Upper lobe of right lung (tissue), 1 donor: ENCODE data around the gene TAGLN3. TPM values are rescaled to one million over a fixed set of nuclear protein-coding genes. Genes with fewer than 3 reads are reported as not detected.

Experiments used
- ATAC-seq: fragments of 200-7000 bp; cut with Tn5 transposase; one replicate; pipeline ENCODE4 v1.9.1; 2020; ENCODE audit warnings: mild to moderate bottlenecking, moderate library complexity
- DNase-seq: peaks from one replicate; pipeline ENCODE4 v3.0.0-alpha.2; 2020
- H3K27ac ChIP-seq: fragments of 200-600 bp; one replicate; pipeline ENCODE4 v1.8.0; 2022
- H3K27me3 ChIP-seq: fragments of 200-600 bp; one replicate; pipeline ENCODE4 v1.8.0; 2022; ENCODE audit warnings: mild to moderate bottlenecking
- H3K36me3 ChIP-seq: fragments of 200-600 bp; one replicate; pipeline ENCODE4 v1.8.0; 2022
- H3K4me1 ChIP-seq: fragments of 200-600 bp; one replicate; pipeline ENCODE4 v1.8.0; 2022
- H3K4me3 ChIP-seq: fragments of 200-600 bp; one replicate; pipeline ENCODE4 v1.8.0; 2022; ENCODE audit warnings: mild to moderate bottlenecking
- H3K9me3 ChIP-seq: fragments of 200-600 bp; one replicate; pipeline ENCODE4 v1.8.0; 2022
- intact Hi-C: fragments of 100-400 bp; cut with DNase I; formaldehyde crosslinking; loops from one replicate; pipeline ENCODE4 v1.11.0; 2022
- total RNA-seq: library from RNA; stranded (reverse); fragmentation: NEBNext Ultra II Directional; extraction: Animal tissue kit (Norgen Biotek cat#: 25700); gene quantifications from one replicate; pipeline ENCODE4 v1.2.1, GENCODE V29; 2021
- TF ChIP-seq, protein P1 (sequence below): fragments of 200-600 bp; IDR thresholded peaks from one replicate; pipeline ENCODE4 v1.8.0; 2022; ENCODE audit warnings: antibody characterized with exemption
- donor health status: DM: no; HTN: yes; CAD: no; lungs with severe emphysema.

TAGLN3 gene
- total RNA-seq, 1 donor from 2014 or later = not detected

DNA sequence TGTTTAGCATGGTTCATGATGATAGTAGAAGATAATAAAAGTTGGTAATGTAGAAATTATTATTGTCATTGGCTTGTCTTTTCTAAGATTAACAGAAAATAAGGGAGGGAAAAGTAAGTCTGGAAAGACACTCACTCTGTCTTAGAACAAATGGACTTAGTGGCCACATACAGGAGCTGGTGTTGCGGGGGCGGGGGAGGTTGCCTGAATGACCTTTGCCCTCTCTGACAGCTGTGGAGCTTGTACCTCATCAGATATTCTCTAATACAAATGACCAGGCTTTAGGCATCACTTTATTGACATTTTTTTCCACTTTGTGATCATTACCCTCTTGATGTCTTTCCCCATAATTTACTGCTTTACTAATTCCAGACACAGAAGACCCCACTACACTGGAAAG, 5.9 kb downstream of the TAGLN3 start:
- no peaks in the 10 kb centered on the region for H3K4me1 ChIP-seq
- no peak overlapping the region for H3K4me3 ChIP-seq
- TF ChIP-seq, protein P1, sequence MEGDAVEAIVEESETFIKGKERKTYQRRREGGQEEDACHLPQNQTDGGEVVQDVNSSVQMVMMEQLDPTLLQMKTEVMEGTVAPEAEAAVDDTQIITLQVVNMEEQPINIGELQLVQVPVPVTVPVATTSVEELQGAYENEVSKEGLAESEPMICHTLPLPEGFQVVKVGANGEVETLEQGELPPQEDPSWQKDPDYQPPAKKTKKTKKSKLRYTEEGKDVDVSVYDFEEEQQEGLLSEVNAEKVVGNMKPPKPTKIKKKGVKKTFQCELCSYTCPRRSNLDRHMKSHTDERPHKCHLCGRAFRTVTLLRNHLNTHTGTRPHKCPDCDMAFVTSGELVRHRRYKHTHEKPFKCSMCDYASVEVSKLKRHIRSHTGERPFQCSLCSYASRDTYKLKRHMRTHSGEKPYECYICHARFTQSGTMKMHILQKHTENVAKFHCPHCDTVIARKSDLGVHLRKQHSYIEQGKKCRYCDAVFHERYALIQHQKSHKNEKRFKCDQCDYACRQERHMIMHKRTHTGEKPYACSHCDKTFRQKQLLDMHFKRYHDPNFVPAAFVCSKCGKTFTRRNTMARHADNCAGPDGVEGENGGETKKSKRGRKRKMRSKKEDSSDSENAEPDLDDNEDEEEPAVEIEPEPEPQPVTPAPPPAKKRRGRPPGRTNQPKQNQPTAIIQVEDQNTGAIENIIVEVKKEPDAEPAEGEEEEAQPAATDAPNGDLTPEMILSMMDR = no peak
- H3K27ac ChIP-seq = no peak overlapping the region
- ATAC-seq (no peak), DNase-seq (no peak)
- no peaks in the 10 kb centered on the region for H3K9me3 ChIP-seq
- H3K27me3 ChIP-seq = peaks cover 10% of the 10 kb centered on the region
- H3K36me3 ChIP-seq = no peaks in the 10 kb centered on the region
- intact Hi-C loops = no loop called here

DNA sequence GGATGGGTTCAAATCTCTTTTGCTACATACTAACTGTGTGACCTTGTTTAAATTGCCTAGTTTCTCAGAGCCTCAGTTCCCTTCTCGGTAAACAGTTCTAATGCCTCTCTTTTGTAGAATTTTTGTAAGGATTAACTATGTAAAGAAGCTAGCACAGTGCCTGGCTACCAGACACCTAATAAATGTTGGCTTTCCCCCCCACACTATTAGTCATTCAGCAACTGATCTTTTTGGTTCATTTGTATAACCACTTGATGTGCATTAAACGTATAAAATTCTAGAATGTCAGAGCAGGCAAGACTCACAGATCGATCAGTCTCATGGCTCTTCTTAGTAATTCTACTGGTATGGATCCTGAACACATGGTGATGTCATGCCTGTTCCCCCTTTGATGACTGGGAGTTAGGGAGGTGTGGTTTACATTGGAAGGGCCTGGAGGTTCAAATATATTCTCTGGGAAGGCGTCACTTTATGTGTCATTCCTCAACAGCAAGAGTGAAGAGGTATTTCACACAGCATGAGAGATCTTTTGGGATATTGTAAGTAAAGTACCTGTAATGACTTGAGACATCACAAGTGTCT, 6.5 kb downstream of the TAGLN3 start:
- H3K4me1 ChIP-seq = no peaks in the 10 kb centered on the region
- no peak overlapping the region for H3K4me3 ChIP-seq
- no peak overlapping the region for H3K27ac ChIP-seq
- no peaks in the 10 kb centered on the region for H3K9me3 ChIP-seq
- TF ChIP-seq, protein P1 = no peak
- no peak for ATAC-seq
- H3K27me3 ChIP-seq = peaks cover 9% of the 10 kb centered on the region
- no peak for DNase-seq
- H3K36me3 ChIP-seq = no peaks in the 10 kb centered on the region
- intact Hi-C loops = no loop called here

DNA sequence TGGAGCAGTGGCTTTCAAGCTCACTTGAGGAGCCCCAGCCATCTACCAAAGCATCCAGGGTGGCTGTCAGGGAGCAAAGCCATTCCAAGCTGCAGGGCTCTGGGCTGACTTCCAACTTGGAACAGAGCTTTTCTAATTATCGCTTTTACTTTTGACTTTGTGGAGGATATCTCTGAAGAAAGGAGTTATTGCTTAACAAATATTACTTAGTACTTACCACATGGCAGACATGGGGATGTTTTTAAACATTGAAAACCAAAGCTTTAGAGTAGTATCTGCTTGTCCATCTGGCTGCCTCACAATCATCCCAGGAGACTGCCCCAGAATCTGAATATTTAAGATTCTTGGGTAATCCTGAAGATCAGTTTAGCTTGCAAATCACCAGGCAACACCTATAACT, 8.9 kb downstream of the TAGLN3 start:
- TF ChIP-seq, protein P1 = no peak
- ATAC-seq = no peak
- intact Hi-C loops = no loop called here
- no peaks in the 10 kb centered on the region for H3K4me1 ChIP-seq
- no peak for DNase-seq
- no peaks in the 10 kb centered on the region for H3K9me3 ChIP-seq
- no peaks in the 10 kb centered on the region for H3K27me3 ChIP-seq
- no peaks in the 10 kb centered on the region for H3K36me3 ChIP-seq
- no peak overlapping the region for H3K4me3 ChIP-seq
- no peak overlapping the region for H3K27ac ChIP-seq

DNA sequence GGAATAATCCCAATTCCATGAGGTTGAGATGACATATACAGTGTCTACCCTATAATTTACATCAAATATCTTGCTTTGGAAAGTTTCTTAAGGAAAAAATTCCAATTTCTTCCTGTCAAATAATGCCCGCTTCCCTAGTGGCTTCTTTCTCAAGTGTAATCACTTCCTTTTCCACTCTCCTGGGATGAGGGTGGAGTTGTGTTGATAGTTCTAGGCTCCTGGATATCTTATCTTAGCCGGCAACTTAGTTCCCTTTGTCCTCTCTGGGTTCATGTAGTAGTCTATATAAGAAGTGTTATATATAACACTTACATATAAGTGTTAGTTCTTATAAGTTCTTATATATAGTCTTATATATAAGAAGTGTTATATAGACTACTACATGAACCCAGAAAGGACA, 10.9 kb downstream of the TAGLN3 start:
- no peak for DNase-seq
- no peaks in the 10 kb centered on the region for H3K36me3 ChIP-seq
- no peak overlapping the region for H3K4me3 ChIP-seq
- no peak overlapping the region for H3K27ac ChIP-seq
- ATAC-seq = no peak
- intact Hi-C loops = no loop called here
- H3K9me3 ChIP-seq = no peaks in the 10 kb centered on the region
- TF ChIP-seq, protein P1 = no peak
- H3K4me1 ChIP-seq = peaks cover 7% of the 10 kb centered on the region
- H3K27me3 ChIP-seq = no peaks in the 10 kb centered on the region

DNA sequence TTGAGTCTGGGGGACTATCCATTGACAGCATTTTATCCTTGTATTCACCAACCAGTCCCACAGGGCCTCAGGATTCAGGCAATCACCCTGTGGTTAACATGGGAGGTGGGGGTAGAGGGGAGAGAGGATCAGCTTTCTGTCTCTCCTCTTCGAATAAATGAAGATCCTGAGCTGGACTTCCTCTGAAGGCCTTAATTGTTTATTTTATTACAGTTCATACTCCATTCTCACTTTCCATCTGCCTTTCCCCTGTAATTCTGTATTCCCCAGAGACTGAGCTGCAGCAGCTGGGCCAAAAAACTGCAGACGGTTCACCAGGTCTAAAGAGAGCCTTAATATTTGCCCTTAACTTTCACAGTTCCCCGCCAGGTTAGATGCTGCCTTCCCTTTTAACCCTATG, 11.9 kb downstream of the TAGLN3 start:
- ATAC-seq = no peak
- intact Hi-C loops = no loop called here
- Histone ChIP-seq H3K27me3 (no peaks in the 10 kb centered on the region), H3K9me3 (no peaks in the 10 kb centered on the region), H3K4me1 (peaks cover 7% of the 10 kb centered on the region), H3K4me3 (no peak overlapping the region), H3K27ac (no peak overlapping the region), H3K36me3 (no peaks in the 10 kb centered on the region)
- TF ChIP-seq, protein P1 = no peak
- no peak for DNase-seq

DNA sequence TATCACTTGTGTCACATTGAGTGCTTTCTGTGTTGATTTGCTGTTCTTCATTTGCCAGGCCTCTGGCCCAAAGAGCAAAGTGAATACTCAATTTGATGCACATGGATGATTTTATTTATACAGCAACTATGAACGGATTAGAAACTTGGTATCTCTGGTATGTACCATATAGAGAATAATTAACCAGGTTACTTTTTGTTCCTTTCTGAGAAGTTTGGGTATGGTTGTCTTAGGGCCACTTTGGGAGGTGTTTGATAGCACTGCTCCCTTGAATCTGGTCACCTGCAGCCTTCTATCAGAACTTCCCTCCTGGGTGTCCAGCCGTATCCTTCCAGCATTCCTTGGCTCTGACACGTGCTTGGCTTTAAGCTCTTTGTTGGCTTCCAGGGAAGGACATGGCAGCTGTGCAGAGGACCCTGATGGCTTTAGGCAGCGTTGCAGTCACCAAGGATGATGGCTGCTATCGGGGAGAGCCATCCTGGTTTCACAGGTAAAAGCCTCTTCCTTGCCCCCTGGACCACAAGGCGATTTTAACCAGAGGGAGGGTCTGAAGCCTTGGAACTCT, 12.7 kb downstream of the TAGLN3 start:
- Histone ChIP-seq H3K4me3 (no peak overlapping the region), H3K9me3 (no peaks in the 10 kb centered on the region), H3K27ac (no peak overlapping the region), H3K27me3 (no peaks in the 10 kb centered on the region), H3K4me1 (peaks cover 7% of the 10 kb centered on the region), H3K36me3 (no peaks in the 10 kb centered on the region)
- ATAC-seq = no peak
- no peak for DNase-seq
- intact Hi-C loops = no loop called here
- TF ChIP-seq, protein P1 = no peak
